HG02943 (cell line): ENCODE results near the gene MAP3K10.

ENCODE experiments used
- ATAC-seq: cut with Tn5 transposase; IDR thresholded peaks from one replicate; pipeline ENCODE4 v1.9.1; 2021; ENCODE audit warnings: mild to moderate bottlenecking, low read depth, moderate library complexity; ENCODE audit not compliant: unreplicated experiment

The MAP3K10 gene

DNA sequence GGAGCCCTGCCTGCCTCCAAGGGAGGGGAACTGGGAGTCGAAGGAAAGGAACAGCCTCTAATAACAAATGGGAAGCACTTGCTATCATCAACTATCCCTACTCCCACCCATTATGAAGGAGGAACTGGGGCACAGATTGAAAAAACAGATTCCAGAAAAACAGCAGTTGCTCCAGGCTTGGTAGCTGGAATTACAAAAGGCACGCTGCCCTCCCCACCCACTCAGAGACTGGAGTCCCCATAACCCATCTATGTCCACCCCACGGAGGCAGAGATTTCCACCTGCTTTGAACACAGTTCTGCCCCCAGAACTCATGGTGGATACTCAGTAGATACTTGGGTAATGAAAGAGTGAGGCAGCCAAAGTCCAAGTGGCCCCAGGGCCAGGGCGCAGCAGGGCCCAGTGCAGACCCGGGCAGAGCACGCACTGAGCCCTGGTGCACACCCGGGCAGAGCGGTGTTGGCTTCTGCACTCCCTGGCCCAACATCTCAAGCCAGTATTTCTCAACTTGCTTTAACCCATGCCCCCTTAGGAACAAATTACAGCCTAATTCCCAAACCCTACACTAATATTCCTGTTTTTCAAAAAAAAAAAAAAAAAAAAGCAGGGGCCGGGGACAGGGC lies 54.4 kb downstream of the MAP3K10 start:
- ATAC-seq = no peak

DNA sequence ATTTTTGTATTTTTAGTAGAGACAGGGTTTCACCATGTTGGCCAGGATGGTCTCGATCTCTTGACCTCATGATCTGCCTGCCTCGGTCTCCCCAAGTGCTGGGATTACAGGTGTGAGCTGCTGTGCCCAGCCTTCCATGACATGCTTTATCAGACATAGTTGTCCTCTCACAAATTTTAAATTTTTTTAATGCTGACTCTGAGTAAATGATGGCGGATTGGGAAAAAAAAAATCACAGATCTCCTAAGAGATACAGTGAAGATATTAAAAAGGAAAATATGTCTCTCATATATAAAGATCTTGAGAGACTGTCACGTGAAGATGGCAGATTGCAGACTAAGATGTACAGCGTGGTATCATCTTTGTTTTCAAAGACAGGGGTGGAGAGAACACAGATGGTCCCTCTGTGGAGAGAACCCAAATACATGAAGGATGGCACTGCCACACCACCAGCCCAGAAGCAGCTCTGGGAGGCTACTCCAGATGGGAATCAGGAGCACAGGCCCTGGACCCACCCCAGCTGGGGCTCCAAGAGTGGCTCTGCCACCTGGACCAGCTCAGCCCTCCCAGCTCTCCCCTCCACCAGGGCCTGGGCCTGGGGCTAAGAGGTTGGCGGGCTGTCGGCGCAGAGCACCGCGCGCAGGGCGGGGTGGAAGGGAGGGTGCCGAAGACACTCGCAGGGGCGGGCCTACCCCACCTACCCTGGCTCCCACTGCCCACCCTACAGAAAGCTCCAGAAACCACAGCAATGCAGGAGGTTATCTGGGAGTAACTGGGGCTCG lies 55.3 kb downstream of the MAP3K10 start:
- no peak for ATAC-seq

DNA sequence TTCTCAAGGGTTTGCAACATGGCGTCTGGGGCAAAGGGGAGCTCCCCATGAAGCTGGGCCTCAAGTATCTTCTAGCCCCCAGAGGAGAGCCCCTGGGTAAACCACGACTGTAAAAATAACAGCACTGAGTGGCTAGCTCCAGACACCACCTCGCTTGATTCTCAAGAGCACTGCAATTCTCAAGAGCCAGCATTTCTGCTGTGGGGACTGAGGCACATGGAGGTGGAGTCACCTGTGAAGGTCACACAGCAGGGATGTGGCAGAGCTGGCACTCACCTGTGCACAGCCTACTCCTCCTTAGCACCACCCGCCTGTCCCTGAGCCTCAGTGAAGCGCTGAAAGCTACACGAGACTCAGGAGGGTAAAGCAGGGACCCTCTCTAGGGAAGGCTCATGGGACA lies 56.0 kb downstream of the MAP3K10 start:
- ATAC-seq = no peak

DNA sequence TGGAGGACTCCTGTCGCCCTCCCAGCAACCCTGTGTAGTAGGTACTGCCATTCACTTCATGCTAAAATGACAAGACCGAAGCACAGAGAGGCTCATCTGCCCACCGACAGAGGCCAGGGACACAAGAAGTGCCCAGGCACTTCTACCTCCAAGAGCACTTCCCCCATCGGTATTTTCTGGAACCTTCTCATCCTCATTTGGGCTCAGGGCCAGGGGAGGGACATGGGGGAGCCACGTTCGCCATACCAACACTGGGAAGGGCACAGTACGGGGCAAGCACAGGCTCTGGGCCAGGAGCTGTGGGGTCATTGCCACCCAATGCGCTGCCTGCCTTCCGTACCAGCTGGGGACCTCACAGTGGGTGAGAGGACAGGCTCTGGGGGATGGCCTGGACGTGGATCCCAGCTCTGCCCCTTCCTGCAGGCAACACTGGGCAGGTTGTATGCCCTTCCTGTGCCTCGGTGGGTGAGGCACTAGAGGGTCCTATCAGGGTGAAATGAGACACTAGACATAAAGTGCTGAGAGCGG lies 56.6 kb downstream of the MAP3K10 start:
- no peak for ATAC-seq

DNA sequence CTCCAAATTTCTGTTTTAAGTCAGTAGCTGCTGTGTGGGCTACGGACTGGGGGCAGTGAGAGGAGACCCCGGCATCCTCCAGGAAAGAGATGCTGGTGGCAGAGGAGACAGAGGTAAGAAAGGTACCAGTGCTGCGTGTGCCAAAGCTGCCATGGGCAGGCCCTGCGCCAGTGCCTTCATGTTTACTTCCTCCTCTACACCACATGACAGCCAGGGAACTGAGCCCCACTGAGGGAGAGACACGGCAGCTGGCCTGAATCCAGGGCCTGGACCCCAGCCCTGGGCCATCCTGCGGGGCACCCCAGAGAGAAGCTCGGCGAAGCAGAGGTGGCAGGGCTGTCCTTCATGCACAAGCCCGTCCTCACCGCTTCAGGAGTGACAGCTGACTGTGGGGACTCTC lies 58.0 kb downstream of the MAP3K10 start:
- ATAC-seq = no peak

DNA sequence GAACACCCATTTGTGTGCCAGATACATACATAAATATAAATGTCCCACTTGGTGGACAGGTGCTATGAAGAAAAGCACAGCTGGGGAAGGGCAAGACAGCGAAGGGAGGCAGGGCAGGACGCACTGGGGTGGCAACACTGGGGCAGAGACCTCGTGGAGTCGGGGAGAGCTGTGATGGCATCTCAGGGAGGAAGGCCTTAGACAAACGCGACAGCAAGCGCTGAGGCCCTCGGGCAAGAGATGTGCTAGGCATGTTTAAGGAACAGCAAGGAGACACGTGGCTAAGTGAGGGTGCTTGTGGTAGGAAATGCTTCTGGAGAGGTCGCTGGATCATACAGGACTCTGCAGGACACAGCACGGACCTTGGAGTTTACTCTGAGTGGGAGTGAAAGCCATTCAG lies 58.6 kb downstream of the MAP3K10 start:
- no peak for ATAC-seq

DNA sequence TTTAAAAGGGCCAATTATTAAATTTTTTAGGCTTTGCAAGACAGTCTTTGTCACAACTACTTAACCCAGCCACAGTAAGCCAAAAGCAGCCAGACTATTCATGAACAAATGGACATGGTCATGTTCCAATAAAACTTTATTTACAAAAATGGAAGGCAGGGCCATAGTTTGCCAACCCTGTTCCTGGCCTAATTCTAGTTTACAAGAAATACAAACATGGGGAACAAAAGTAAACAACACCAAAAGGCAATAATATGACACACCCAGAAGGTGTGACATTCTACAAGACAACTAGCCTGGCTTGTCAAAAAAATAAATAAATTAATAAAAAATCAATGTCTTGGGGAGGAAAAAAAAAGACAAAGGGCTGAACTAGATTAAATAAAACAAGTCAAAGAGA lies 60.0 kb downstream of the MAP3K10 start:
- ATAC-seq = no peak

DNA sequence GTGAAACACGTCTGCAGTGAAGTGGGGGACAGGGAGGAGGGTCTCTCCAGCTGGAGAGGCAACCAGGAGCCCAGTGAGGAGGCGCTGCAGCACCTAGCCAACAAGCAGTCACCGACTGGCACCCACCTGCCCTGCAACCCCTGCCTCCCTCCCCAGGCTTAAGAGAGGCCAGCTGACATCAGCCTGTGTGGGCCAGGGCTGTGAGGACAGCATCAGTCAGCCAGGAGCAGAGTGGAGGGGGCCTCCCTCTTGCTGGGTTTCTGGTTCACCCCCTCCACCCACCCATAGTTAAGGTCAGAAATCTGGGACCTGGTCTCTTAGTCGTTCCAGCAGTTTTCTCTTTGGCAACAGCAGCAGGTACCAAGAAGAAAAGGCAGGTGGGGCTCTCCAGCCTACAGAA lies 60.8 kb downstream of the MAP3K10 start:
- ATAC-seq = no peak

GRCh38 chr19:40252395-40252794 lies 61.2 kb downstream of the MAP3K10 start:
- no peak for ATAC-seq

- no peak for ATAC-seq
These were observed 62.4 kb downstream of the MAP3K10 start for GRCh38 chr19:40253611-40254092.

GRCh38 chr19:40254714-40255418 lies 63.6 kb downstream of the MAP3K10 start:
- no peak for ATAC-seq

DNA sequence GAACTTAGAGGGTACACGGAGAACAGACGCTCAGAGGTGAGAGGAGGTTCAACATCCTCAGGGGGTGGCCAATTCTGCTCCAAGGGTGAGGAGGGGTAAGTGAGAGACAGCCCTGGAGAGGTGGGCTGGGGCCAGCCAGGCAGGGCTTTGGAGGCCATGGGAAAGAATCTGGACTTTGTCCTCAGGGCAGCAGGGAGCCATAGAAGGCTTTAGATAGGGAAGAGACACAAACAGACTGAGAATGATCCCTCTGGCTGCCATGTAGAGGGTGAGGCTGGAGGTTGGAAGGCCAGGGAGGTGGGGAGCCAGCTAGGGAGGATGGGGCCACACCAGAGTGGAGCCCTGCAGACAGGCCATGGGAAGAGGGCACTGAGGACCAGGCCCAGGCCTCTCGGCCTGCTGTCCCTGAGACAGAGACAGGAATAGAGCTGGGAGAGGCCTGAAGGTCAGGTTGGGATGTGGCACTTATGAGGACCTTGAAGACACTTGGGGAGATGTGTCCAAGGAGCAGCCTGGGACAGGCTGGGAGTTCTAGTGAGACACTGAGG lies 64.5 kb downstream of the MAP3K10 start:
- no peak for ATAC-seq

GRCh38 chr19:40256512-40256911 lies 65.3 kb downstream of the MAP3K10 start:
- ATAC-seq = no peak

DNA sequence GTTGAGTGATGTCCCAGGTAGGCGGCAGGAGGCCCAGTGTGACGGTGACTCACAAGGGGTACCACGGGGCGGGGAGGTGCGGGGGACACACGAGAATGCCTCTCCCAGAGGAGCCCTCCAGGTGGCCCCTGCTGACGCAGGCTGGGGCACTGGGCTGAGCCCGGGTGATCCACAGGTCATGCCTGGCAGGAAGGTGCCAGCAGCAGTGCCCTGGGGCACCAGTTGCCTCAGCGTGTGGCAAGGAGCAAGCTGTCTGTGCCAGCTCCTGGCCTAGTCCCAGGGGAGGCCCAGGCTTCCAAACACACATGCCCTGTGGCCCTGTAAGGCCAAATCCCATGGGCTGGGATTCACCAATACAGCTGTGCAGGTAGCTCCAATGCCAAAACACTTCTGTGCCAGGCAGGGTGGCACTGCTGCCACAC lies 65.9 kb downstream of the MAP3K10 start:
- ATAC-seq = no peak

- ATAC-seq = no peak
These were observed 70.4 kb downstream of the MAP3K10 start for GRCh38 chr19:40261631-40262030.

DNA sequence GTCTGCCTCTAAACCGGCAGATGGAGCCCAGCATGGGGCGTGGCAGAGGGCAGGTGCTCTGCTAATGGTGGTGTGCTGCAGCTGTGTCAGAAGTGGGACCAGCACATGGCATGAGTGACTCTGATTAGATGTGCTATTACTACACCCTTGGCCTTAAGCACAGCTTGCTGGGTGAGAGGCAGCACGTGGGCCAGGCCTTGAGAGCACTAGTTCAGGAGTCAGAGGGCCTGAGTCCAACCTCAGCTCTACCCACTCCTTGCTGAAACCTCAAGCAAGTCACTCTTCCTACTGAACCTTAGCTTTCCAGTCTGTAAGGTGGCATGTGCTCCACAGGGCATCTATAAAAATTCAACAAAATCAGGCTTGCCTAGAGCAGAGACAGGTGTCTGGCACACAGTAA lies 71.2 kb downstream of the MAP3K10 start:
- ATAC-seq = no peak

- no peak for ATAC-seq
These were observed 72.5 kb downstream of the MAP3K10 start for GRCh38 chr19:40263440-40264313.

DNA sequence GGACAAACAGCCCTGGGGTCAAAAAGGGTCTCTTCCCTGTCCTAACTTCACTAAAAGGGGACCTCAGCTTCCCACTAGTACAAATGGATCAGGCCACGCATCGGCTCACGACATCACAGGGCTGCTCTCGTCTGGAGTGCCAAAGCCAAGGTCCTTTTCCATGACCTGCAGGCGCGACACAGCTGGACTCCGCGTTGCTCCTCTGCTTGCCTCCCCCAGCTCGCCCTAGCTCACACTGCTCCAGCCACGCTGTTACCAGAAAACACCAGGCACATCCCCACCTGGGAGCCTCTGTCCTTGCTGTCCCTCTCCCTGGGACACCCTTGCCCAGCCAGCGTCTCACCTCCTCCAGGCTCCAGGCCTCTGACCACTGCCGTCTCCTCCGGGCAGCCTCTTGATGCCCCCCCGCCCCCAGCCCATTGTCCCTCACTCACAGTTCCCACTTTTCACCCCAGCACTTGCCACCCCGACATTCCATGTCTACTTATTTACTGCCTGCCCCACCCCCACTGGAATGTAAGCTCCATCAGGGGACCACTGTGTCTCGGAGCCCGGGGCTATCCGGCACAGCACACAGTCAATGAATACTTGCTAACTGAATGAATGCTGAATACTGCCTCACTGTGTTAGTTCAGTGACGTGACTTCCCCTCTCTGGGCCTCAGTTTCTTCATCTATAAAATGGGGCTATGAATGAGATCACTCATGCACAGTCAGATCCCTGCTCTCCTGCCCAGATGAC lies 73.3 kb downstream of the MAP3K10 start:
- no peak for ATAC-seq
